Right atrium auricular region (tissue), 2 donors: Measurements from ENCODE around the gene CR1. TPM values are rescaled to one million over a fixed set of nuclear protein-coding genes. Genes with fewer than 3 reads are reported as not detected.
A peak's percentile ranks its signal among the peaks of the same experiment; 100 is the strongest.
"Not testable (repeated sequence)": the region's sequence is repeated elsewhere in the genome, so short reads cannot be mapped to it uniquely, and the experiment has no call there.

Experiments used
- DNase-seq: peaks from one replicate; pipeline ENCODE4 v3.0.0-alpha.2; 2019; ENCODE audit warnings: low spot score
- H3K27ac ChIP-seq, 2 donors: fragments of 200-600 bp; sonication (generic); 1 replicate in 1 of 2; 2 replicates in 1 of 2; pipeline ENCODE4 v1.5.1; 2016 to 2019
- H3K27me3 ChIP-seq, 2 donors: fragments of 200-600 bp; sonication (generic); one replicate each; pipeline versions ENCODE4 v1.5.1 to v1.6.0; 2017 to 2019
- H3K36me3 ChIP-seq: fragments of 200-600 bp; sonication (generic); one replicate; pipeline ENCODE4 v1.5.1; 2016
- H3K4me1 ChIP-seq, 2 donors: fragments of 200-600 bp; sonication (generic); one replicate each; pipeline versions ENCODE4 v1.5.1 to v1.6.0; 2017 to 2019
- H3K4me3 ChIP-seq, 2 donors: fragments of 200-600 bp; sonication (generic); 1 replicate in 1 of 2; 2 replicates in 1 of 2; pipeline ENCODE4 v1.5.1; 2017 to 2019; ENCODE audit warnings: mild to moderate bottlenecking in 1 of 2, moderate library complexity in 1 of 2
- H3K9me3 ChIP-seq, 2 donors: fragments of 200-600 bp; sonication (generic); one replicate each; pipeline ENCODE4 v1.5.1; 2019
- CTCF ChIP-seq, 2 donors: fragments of 200-600 bp; sonication (generic); IDR thresholded peaks; one replicate each; pipeline ENCODE4 v1.5.1; 2019; ENCODE audit warnings: antibody characterized with exemption in 2 of 2
- total RNA-seq, 2 donors: library from RNA; depleted of rRNA; stranded (reverse); fragments of >200 nt; gene quantifications; one replicate each; pipeline ENCODE4 v1.1.0, GENCODE V29; 2016

CR1 gene
- total RNA-seq, 2 donors from 2014 or later: 0.59 to 1.8 TPM

- H3K4me1 ChIP-seq: no peaks in the 10 kb centered on the region
- H3K27me3 ChIP-seq: no peaks in the 10 kb centered on the region
- no peak overlapping the region for H3K4me3 ChIP-seq
- H3K9me3 ChIP-seq: no peaks in the 10 kb centered on the region
- no peak overlapping the region for H3K27ac ChIP-seq
- no peaks in the 10 kb centered on the region for H3K36me3 ChIP-seq
- DNase-seq: no peak
- TF ChIP-seq CTCF (IDR thresholded peaks at IDR 0.05): no peak
Measured at GRCh38 chr1:207519505-207520399, 23.8 kb downstream of the CR1 start.

GRCh38 chr1:207520400-207521345, 24.7 kb downstream of the CR1 start:
- DNase-seq, H3K4me1 ChIP-seq, H3K36me3 ChIP-seq, H3K4me3 ChIP-seq, H3K9me3 ChIP-seq, H3K27me3 ChIP-seq, H3K27ac ChIP-seq: not testable (repeated sequence)

GRCh38 chr1:207525239-207525638, 29.3 kb downstream of the CR1 start:
- H3K36me3 ChIP-seq, H3K27ac ChIP-seq, H3K4me1 ChIP-seq, H3K4me3 ChIP-seq, DNase-seq, H3K9me3 ChIP-seq, H3K27me3 ChIP-seq: not testable (repeated sequence)

GRCh38 chr1:207528401-207528800, 32.4 kb downstream of the CR1 start:
- not testable (repeated sequence) for DNase-seq, H3K27ac ChIP-seq, H3K4me3 ChIP-seq, H3K27me3 ChIP-seq, H3K4me1 ChIP-seq, H3K9me3 ChIP-seq, H3K36me3 ChIP-seq

GRCh38 chr1:207536263-207536662, 40.3 kb downstream of the CR1 start:
- not testable (repeated sequence) for DNase-seq, H3K36me3 ChIP-seq, H3K4me3 ChIP-seq, H3K27ac ChIP-seq, H3K27me3 ChIP-seq, H3K4me1 ChIP-seq, H3K9me3 ChIP-seq

- not testable (repeated sequence) for H3K36me3 ChIP-seq, H3K27ac ChIP-seq
Measured at GRCh38 chr1:207546677-207547357, 50.9 kb downstream of the CR1 start.

GRCh38 chr1:207554823-207555222, 58.9 kb downstream of the CR1 start:
- not testable (repeated sequence) for H3K4me3 ChIP-seq, H3K27me3 ChIP-seq, H3K27ac ChIP-seq, DNase-seq, H3K4me1 ChIP-seq, H3K9me3 ChIP-seq, H3K36me3 ChIP-seq

More at GRCh38 chr1:207546677-207547357, 50.9 kb downstream of the CR1 start:
- not testable (repeated sequence) for H3K27me3 ChIP-seq, H3K4me1 ChIP-seq, DNase-seq, H3K4me3 ChIP-seq, H3K9me3 ChIP-seq

GRCh38 chr1:207565546-207566468, 69.8 kb downstream of the CR1 start:
- H3K4me3 ChIP-seq: no peak overlapping the region
- no peaks in the 10 kb centered on the region for H3K27me3 ChIP-seq
- H3K9me3 ChIP-seq: no peaks in the 10 kb centered on the region
- H3K4me1 ChIP-seq: no peaks in the 10 kb centered on the region
- peak in 1 of 2 donors; percentile 45 for TF ChIP-seq CTCF (IDR thresholded peaks at IDR 0.05)
- no peak overlapping the region for H3K27ac ChIP-seq
- no peak for DNase-seq
- no peaks in the 10 kb centered on the region for H3K36me3 ChIP-seq

- not testable (repeated sequence) for H3K4me1 ChIP-seq, H3K36me3 ChIP-seq, H3K9me3 ChIP-seq, H3K4me3 ChIP-seq, H3K27me3 ChIP-seq, H3K27ac ChIP-seq, DNase-seq
Measured at GRCh38 chr1:207571926-207572325, 76.0 kb downstream of the CR1 start.

GRCh38 chr1:207573074-207573473, 77.1 kb downstream of the CR1 start:
- H3K27ac ChIP-seq, DNase-seq: not testable (repeated sequence)

GRCh38 chr1:207575381-207575780, 79.4 kb downstream of the CR1 start:
- not testable (repeated sequence) for H3K27me3 ChIP-seq, H3K36me3 ChIP-seq, H3K4me1 ChIP-seq, H3K4me3 ChIP-seq, DNase-seq, H3K9me3 ChIP-seq, H3K27ac ChIP-seq

More at GRCh38 chr1:207573074-207573473, 77.1 kb downstream of the CR1 start:
- not testable (repeated sequence) for H3K27me3 ChIP-seq, H3K9me3 ChIP-seq, H3K36me3 ChIP-seq, H3K4me3 ChIP-seq, H3K4me1 ChIP-seq
